ENCODE results near the gene TCF7L1.
A peak's percentile ranks its signal among the peaks of the same experiment; 100 is the strongest.
"Not testable (repeated sequence)": the region's sequence is repeated elsewhere in the genome, so short reads cannot be mapped to it uniquely, and the experiment has no call there.

The TCF7L1 gene

DNA sequence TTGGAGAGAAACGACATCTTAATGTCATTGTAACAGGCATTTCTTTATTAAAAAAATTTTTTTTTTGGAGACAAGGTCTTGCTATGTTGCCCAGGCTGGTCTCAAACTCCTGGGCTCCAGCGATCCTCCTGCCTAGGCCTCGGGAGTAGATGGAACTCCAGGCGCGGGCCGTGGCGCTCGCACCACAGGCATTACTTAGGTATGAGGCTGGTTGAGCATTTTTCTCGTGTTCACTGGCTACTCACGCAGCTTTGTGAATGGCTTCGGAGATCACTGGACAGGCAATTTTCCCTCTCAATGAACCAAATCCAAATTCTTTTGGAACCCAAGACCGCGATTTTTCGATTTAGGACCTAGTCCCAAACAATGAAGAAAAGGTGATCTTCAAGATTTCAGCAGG lies 795 bp upstream of the TCF7L1 start:
- peak; percentile 37 for DNase-seq (ENCODE audit: low spot score)

DNA sequence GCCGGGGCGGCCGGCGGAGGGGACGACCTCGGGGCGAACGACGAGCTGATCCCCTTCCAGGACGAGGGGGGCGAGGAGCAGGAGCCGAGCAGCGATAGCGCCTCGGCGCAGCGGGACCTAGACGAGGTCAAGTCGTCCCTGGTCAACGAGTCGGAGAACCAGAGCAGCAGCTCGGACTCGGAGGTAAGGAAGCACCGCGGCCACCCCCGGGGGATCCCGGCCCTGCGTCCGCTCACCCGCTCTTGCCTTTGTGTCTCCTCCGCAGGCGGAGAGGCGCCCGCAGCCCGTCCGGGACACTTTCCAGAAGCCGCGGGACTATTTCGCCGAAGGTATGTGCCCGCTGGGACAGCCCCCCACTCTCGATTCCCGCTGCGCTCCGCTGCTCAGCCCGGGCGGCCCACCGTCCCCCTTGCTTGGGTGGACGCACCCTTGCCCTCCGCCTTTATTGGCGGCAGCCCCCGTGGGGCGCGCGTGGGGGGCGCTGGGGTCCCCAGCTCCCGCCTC lies 611 bp downstream of the TCF7L1 start:
- DNase-seq (ENCODE audit: low spot score), result peak; percentile 75

DNA sequence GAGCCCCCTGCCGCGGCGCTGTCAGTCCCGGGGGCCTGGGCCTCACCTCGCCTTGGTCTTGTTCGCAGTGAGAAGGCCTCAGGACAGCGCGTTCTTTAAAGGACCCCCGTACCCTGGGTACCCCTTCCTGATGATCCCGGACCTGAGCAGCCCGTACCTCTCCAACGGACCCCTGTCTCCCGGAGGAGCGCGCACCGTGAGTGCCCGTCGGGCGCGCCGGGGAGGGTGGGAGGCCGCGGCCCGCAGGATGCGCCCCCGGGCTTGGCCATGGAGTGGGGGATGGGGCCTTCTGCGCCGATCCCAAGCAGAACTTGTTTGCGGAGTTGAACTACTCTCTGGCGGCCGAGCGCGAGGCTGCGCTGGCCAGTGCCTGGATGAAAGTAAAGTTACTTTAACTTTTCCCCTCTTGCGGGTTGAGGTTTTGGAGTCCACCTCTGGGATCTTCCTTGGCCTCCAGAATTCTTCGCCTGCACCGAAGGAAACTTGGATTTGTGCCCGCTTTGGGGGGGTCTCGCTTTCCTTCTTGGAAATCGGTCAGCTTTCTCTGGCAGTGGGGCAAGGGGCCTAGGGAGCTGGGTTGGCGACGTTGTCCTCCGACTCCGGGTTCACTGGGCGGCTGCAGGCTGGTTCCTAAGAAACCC lies 1.2 kb downstream of the TCF7L1 start:
- peak; percentile 74 for DNase-seq (ENCODE audit: low spot score)

- no peak for DNase-seq (ENCODE audit: low spot score)
Observed at GRCh38 chr2:85134896-85135659, 1.9 kb downstream of the TCF7L1 start.

DNA sequence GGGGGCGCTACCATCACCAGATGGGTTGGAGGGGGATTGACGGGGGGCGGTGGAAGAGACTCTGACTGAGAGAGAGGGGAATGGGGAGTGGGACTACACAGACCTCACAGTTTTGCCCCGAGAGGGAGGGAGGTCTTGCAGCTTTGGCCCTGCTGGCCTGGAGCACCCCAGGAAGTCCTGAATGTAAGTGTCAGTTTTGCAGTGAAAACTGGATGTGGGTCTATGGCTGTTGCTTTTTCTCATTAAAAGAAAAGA lies 2.4 kb downstream of the TCF7L1 start:
- no peak for DNase-seq (ENCODE audit: low spot score)

DNA sequence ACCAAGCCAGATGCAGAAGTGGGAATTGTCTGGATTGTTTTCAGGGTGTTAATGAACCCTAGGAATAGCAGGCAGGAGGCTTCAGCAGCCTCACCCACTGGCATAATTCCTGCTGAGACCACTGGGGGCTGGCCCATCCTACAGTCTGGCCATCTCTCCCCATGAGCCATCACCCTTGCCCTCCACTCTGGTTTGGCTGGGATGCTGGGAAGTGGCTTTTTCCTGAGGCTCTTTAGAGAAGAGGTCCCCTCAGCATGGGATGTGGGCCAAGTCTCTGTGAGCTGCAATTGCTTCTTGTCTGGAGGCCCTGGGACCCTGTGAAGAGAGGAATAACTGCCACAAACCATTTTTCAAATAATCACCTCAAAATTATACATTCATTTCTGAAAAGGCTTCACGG lies 4.0 kb downstream of the TCF7L1 start:
- DNase-seq (ENCODE audit: low spot score), result no peak

- DNase-seq (ENCODE audit: low spot score), result peak; percentile 42
Observed at GRCh38 chr2:85143463-85144082, 10.4 kb downstream of the TCF7L1 start.

DNA sequence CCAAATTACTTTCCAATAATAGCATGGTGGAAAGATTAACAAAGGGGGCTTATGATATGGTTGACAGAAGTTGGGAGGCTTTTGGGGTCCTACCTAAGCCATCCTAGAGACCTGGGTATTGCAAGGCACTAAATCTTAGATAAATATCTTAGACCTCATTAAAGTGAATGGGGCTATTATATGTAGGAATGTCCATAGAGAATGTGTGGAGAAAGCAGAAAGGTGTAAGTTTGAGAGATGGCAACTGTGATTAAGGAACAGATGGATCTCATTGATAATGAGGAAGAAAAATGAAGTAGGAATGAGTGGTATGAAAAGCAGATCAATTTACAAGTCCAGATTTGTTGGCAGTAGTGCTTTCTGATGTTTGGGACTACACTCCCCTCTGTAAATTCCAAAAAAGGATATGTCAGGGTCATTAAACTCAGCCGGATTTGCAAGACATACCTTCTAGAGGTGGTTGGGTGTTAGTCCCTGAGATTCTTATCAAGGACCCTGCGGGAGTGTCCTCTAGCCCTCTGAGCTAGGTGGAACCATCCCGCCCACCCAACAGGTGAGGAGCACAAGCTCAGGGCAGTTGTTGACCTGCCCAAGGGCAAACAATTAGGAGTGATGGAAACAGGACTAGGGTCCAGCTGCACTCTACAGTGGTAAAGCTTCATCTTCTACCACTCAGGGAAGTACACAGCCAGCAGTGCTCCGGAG lies 12.1 kb downstream of the TCF7L1 start:
- no peak for DNase-seq (ENCODE audit: low spot score)

GRCh38 chr2:85148190-85148589 lies 15.0 kb downstream of the TCF7L1 start:
- DNase-seq (ENCODE audit: low spot score), result no peak

- DNase-seq (ENCODE audit: low spot score), result no peak
Observed at GRCh38 chr2:85151026-85151425, 17.8 kb downstream of the TCF7L1 start.

DNA sequence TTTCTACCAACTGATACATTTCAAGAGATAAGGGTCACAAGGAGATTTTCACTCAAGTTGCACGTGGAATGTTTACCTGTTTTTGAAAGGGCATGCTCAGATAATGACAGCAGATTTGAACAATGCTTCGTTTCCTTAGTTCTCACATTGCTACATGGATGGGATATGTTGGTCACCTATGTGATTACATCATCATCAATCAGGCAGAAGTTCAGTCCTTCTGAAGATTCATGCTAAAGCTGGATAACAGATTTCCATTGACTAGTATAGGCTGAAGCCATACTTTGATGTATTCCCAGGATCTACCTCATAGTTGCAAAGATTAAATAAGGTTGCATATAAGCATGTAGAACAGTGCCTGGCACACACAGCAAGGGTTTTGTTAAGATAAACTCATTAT lies 19.7 kb downstream of the TCF7L1 start:
- DNase-seq (ENCODE audit: low spot score), result no peak

GRCh38 chr2:85154048-85154753 lies 21.0 kb downstream of the TCF7L1 start:
- no peak for DNase-seq (ENCODE audit: low spot score)

DNA sequence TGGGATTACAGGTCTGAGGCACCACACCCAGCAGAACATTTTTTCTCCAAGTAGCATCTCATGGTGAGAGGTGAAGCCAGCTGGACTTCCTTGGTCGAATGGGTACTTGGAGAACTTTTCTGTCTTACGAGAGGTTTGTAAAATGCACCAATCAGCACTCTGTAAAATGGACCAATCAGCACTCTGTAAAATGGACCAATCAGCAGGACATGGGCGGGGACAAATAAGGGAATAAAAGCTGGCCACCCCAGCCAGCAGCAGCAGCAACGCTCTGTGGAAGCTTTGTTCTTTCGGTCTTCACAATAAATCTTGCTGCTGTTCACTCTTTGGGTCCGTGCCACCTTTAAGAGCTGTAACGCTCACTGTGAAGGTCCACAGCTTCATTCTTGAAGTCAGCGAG lies 21.9 kb downstream of the TCF7L1 start:
- DNase-seq (ENCODE audit: low spot score), result not testable (repeated sequence)

DNA sequence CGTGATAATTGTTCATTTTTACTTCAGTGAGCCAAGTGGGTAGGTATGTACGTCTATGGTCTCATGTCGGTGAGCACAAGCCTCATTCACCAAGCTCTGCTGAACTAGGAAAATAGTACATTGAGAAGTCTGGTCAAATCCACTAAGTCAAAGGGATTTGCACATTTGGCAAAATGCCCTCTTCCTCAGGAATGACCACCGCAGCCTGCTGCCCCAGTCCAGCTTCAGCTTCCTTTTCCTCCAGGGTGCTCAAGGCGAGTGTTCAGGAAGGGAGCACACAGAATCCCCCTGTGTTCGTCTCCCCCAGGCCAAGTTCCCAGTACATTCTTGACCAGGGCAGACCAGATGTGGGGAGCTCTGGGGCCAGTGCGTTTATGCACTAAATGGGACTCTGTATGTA lies 23.0 kb downstream of the TCF7L1 start:
- no peak for DNase-seq (ENCODE audit: low spot score)

- no peak for DNase-seq (ENCODE audit: low spot score)
Observed at GRCh38 chr2:85156619-85157018, 23.4 kb downstream of the TCF7L1 start.

GRCh38 chr2:85157345-85157744 lies 24.2 kb downstream of the TCF7L1 start:
- no peak for DNase-seq (ENCODE audit: low spot score)

DNA sequence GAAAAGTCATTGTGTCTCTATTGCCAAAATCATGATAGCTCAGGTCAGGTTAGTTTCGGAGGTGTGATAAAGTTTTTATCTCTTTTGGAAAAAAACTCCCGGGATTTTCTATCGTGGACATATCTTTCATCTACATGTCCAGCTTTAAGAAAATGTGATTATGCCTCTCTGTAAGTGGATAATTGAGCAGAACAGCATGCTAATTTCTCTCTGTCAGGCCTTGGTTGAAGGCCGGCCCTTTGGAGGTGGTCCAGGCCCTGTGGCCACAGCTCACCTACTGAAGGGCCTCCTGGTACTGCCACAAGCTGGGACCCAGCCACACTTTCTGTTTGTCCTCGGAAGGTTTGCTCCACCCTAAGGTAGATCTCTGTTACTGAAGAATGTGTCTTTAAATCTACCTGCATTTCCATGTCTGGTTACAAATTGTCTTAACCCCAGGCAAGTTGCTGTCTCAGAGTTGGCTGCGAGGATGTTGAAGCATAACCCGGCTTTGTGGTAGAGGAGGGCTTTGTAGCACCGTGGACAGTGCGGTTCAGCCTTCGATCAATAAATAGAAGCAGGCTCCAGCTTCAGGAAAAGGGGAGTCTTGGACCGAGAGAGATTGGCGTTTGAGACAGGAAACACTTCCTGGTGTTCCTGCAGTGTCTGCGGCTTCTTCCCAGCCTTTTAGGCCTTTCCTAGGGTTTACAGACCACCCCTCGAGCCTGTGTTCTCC lies 25.5 kb downstream of the TCF7L1 start:
- no peak for DNase-seq (ENCODE audit: low spot score)

DNA sequence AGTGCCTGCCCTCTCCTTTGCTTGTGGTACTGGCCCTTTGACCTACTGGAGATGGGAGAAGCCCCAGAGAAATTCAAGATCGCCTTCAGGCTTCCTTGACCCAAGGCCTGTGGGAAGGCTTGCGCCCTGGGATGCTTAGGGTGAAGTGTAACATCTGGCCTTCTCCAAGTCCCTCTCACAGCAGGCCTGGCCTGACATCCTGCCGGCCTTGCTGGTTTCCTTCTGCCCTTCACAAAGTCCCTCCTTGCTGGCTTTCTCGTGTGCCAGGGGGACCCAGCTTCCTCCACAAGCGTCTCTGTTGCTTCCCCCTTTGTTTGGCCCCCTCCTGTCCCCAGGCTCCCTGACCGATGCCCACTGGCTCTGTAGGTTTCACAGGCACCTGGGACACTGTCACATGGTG lies 26.4 kb downstream of the TCF7L1 start:
- DNase-seq (ENCODE audit: low spot score), result no peak

DNA sequence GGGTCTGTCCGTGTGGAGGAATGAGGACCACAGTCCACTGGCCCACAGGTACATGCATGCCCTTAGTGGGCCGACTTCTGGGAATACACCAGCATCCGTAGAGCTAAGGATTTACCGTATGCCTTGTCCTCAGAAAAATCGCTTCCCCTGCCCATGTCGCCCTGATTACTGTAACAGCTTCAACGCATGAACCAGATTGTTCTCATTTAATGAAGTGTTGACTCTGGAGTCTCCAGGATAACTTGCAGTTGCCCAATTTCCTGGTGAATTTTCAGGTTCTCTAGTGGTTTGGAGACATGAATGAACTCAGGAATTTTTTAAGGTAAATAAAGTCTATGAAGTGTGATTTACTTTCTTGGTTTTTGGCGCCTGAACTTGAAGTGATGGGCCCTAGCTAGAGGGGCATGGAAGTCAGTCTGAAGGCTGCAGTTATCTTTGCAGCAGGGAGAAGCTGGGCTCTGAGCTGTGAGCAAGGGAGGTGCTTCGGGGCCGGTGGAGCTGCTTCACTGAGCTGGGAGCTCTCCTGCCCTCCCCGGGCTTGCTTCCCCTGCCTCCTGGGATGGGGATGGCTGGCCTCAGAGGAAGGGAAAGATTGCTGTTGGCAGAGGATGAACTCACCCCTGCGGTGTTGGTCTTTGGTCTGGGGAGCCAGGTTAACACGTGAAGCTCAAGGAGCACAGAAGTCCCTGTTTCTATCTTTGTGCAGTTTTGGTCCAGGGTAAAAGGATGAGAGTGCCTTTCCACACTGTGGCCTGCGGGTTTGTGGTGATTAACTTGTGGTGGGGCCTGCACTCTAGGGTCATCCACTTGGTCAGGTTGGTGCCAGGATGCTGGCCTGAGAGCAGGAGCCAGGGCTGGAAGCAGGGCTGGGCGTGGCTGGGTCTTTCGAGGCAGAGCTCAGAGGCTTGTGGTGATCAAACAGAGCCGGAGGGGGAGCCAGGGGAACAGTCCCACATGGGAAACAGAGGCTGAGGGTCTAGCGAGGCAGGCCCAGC lies 28.1 kb downstream of the TCF7L1 start:
- DNase-seq (ENCODE audit: low spot score), result no peak

- no peak for DNase-seq (ENCODE audit: low spot score)
Observed at GRCh38 chr2:85162746-85163301, 29.6 kb downstream of the TCF7L1 start.
